Kidney glomerular epithelial cell (primary cell): Measurements from ENCODE around the gene EQTN.
"Not testable (repeated sequence)": the region's sequence is repeated elsewhere in the genome, so short reads cannot be mapped to it uniquely, and the experiment has no call there.

Experiments used
- DNase-seq: peaks from one replicate; lab custom pipeline; 2025; lab: John Stamatoyannopoulos, UW

EQTN gene

DNA sequence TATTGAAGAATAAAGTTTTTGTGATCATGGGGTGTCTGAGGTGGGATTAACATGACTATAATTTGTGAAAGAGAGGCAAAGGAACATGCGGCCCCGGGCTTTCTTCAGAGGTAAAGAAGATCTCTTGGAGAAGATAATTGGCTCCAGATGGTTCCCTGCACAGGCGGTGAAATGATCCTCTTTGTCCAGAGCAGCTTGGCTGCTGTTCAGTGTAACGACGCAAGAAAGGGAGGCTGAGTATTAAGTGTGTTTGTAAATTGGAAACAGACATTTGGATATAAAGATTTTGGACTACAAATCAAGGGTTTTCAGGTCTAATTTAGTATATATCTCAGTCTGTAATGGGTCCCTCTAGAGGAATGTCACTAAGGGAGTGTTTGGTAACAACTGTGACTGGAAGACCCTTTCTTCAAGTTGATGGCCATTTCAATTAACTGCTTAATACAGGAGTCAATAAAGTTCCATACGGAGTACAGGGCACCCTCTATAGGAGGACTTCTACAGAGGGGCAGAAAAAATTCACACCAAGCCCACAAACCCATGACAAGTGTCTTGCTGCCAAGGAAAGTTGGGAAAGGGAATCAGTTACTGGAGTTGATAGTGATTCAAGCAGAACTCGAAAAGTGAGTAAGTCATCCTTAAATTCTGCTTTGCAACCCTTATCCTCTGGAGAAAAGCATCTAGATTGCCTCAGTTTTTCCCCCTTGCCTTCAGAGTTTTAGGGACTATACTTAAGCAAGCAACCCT is 4.1 kb downstream of the EQTN start:
- no peak for DNase-seq

DNA sequence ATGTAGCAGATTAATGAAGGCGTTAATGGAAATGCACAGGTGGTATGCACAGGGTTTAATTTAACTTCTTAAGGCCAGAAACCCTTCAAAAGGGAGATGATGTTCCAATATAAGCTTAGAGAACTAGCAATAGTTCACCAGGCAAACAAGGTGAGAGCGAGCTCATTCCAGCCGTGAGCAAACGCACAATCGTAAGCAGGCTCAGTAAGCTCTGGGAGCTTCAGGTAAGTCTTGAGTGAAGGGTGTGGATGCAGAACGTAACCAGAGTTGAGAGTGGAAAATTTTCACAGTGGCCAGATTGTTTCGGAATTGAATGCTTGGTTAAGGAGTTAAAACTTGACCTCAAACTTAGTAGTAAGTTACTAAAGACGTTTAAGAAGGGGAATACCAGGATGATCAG is 5.7 kb downstream of the EQTN start:
- no peak for DNase-seq

DNA sequence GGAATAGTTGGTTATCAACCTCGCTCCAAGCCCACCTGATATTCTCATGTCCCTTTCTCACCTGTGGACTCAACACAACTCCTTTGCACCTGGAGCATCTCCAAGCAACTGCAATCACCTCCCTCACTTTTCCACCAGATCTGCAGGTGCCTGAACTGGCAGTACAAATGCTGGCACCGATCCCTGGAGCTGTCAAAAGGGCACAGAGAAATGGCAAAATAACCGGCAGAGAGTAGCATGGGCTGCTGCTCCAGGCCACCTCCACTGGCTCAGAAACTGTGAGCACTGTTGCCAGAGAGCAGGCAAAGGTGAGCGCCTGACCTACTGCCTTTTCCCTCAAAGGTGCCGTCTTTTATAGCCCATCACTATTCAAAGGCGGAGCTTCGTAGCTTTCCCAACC is 14.7 kb downstream of the EQTN start:
- no peak for DNase-seq

DNA sequence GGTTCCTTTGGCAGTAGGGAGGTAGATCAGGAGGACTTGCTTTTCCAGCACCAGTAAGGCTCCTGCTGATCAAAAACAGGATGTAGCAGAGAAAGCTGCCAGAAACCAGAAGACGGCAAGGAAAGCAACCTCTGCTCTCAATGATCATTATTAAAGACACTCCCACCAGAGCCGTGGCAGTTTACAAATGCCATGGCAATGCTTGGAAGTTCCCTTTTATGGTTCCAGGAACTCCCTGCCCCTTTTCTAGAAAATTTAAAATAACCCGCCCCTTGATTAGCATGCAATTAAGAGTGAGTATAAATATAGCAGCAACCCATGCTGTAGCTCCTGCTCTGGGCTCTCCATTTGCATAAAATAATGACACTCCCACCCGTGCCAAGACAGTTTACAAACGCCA is 16.1 kb downstream of the EQTN start:
- DNase-seq: no peak

DNA sequence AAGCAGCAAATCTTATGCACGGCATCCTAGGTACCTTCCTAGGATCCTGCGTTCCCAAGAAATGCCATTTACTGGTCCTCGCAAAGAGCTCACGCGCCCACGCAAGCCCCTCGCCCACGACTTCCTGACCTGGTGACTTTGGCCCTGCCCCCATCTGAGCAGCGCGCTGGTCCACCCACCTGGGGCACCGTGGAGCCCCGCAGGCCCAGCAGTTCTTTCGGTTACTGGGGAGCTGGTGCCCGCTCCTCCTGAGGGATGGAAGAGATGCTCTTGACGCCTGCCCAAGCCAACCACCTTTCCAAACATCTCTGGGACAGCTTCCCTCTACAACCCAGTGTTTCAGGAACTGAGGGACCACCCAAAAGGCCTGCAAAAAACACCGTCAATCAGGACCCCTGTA is 16.7 kb downstream of the EQTN start:
- DNase-seq: no peak

DNA sequence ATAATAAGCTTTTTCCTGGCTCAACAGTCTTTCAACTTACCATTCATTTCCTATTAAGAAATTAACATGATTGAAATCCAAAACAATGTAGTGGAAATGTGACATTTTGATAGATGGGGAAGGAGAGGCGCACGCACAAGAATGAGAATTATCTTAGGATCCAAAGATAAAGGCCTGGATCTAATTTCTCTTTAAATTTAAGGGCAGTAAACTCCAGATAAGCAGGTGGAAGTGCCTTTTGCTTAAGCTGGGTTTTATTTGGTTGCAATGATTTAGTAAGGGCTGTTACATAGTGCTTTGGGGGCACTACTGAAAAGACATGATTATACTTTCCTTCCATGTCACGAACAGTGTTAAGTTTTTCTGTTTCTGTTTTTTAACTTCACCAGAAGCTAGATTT is 17.3 kb downstream of the EQTN start:
- DNase-seq: no peak

DNA sequence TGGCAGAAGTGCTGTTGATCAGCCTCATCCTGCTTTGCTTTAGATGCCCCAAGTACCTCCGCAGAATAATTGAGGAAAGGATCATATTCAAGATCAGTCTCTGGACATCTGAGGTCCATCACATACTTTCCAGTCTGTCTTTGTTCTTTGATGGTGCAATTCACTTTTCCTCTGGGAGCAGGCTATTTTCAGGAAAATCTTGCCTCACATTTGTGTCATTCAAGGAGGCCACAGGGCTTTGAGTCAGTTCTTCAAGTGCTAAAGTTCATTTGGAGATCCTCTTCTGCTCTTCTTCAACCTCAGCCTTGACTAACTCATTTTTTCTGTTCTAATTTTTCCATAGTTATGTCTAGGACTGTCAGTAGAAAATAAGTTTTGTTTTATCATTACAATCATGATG is 18.6 kb downstream of the EQTN start:
- no peak for DNase-seq

DNA sequence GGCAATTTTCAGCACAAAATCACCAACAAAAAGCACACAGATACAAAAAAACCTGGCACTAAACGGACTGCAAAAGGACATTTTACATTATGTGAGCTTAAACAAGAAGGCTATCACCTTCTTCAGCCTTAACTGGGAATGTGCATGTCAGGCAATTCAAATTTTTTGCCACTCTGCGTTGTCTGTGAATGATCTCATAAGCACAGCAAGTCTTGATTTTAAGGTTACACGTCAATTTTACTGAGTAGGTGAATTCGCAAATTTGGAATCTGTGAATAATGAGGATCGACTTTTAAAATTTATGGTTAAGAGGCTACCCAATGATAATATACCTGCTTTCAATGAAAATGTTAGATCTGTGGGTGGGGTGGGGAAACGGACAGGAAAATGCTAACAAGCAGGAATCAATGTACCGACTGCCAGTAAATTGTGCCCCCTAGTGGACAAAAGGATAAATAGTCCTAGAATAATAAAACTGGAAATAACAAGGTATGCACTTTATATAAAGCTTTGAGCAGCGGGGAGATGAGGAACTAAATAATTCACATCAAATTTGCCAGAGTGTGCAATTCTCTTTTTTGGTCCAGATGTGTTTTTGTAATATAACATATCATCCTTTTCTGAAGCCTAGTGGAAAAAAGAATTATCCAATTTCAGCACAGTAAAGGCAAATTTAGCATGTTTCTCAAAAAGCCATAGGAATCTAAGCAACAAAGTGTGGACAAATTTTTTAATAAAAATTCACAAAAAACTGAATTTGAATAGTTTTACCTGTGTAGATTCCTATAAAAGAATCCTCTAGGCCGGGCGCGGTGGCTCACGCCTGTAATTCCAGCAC is 20.5 kb downstream of the EQTN start:
- DNase-seq: peak; percentile 52

DNA sequence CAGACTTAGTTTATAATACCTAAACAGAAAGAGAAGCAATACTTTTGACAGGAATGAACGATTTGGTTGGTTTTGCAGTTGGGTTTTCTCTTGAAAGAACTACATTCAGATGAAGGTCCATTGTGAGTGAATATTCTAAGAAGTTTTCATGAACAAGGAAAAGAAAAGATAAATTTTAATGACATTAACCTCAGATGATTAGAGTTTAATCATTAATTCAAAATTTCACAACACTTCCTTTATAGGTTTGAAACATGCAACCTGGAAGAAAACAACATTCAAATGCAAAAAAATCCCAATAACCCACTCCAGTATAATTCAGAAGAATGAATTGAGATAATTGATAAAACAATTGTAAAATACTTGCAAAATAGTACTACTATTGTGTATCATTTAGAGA is 23.8 kb downstream of the EQTN start:
- DNase-seq: no peak

DNA sequence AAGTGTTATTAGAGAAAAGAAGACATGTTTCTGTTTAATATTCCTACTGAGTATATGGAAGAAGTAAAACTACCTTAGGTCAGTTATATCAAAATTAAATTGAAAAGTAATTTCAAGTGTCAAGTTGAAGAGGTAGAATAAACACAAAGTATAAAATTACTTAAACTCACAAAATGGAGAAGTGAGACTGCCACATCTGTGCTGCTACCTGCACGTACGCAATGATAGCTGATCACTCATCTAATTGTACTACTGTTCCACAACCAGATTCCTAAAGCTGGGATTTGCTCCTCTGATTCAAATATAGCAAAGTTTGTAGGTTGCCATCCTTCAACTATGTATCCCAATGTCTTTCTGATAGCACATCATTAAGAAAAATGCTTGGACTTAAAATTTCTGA is 24.8 kb downstream of the EQTN start:
- no peak for DNase-seq

DNA sequence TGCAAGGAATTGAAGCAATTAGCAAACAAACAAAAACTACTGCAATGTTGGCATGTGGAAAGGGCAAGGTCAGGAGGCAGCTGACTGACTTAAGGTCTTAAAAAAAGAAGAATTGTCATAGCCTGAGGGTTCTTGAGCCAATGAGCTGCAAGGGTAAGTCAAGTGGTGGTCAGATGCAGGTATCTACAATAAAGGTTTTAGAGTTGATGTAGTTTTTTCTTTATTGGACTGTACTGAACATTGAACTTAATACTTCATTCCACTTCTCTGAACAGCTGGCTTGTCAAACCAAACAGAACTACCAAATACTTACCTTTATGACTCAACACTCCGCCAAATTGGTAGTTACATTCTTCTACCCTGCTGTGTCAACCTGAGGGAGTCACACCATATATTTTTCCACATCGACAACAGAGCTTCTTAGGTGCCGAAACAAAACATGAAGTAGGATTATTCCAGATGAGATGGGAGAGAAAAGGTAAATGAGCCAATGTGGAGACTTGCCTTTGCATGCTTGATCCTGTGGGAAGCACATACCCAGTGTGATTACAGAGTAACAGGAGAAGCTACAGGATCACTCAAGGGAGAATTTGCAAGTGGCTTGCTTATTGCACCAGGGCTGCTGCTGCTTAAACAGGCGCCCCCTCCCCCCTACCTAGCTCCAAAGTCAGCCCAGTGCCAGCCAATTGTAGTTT is 35.3 kb downstream of the EQTN start:
- DNase-seq: peak; percentile 14

DNA sequence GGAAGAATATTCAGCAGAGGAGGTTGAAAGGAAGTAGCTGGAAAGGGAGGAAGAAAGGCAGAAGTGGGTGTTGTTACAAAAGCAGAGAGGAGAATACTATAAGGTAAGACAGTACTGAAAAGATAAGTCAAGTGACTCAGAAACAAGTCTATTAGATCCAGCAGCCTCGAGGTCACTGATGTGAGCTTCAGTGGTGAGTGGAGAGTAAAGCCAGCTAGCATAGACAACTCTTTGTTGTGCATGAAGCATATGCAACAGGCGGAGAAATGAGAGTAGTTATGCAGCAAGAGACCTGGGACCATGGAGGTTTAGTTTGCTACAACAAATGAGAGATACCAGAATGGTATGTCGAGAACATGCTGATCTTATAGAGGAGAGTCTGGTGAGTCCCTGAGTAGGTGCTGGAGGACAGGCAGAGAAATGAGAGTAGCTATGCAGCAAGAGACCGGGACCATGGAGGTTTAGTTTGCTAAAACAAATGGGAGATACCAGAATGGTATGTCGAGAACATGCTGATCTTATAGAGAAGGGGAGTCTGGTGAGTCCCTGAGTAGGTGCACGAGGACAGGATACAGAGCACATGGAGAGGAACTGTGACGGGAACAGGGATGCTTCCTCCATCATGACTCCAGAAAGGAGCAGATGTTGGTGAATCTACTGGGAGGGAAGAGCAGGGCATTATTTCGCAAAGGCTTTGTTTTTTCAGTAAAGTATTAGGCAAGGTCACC is 36.0 kb downstream of the EQTN start:
- no peak for DNase-seq

DNA sequence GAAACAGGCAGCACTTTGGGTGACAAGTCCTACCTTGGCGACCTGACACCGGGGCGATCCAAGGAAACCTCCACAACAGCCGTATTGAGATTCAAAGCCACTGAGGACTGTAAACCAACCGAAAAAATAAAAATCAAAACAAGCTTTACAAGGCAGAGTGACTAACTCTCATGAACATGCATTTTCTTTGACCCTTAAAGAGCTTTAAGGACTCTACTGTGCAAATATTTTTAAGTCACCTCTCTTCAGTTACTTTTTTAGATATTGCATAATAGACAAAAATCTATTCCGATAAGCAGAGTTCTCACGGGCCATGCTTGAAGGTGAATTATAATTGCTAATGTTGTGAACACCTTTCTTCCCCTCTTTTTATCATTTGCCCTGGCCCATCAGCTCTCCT is 38.3 kb downstream of the EQTN start:
- no peak for DNase-seq

DNA sequence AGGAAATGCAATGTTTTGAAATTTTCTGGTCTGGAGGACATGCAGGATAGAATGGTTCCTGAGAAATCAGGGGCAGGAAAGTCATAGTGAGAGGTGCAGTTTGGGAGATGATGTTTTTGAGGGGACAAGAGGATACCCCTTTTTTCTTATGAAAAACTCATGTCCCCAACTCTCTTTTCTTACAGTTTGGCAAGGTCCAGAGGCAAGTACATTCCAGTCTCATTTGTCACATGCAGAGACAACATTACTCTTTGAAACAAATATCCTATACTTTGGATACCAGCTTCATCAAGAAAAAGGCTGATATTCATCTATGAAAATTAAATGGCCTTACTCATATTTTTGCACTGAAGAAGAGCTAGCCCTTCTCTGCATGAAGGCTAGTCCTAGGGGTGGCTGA is 48.2 kb downstream of the EQTN start:
- DNase-seq: no peak

DNA sequence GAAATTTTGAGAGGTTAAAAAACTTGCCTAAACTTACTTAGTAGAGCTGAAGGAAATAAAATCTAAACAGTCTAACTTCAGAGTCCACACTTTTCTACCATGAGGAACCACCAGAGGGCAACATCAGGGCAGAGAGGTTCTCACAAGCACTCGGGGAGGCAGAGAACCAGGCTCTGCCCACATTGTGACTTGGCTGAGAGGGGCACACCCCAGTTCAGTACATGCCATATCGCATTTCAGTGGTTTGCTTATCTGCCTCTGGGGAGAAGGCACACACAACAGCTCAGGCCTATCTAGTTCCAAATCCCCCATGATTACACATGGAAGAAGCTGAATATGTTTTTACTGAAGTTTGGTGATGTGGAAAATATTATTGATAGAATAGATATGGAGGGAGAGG is 49.2 kb downstream of the EQTN start:
- DNase-seq: no peak

DNA sequence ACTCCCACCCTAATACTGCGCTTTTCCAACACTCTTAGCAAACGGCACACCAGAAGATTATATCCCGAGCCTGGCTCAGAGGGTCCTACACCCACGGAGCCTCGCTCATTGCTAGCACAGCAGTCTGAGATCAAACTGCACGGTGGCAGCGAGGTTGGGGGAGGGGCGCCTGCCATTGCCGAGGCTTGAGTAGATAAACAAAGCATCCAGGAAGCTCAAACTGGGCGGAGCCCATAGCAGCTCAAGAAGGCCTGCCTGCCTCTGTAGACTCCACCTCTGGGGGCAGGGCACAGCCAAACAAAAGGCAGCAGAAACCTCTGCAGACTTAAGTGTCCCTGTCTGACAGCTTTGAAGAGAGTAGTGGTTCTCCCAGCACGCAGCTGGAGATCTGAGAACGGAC is 57.3 kb downstream of the EQTN start:
- DNase-seq: not testable (repeated sequence)
